Stimulated activated CD4-positive, alpha-beta T cell treated with anti-CD3 and anti-CD28 coated beads, Interleukin-15, amount 100 ng/mL, for 48 hours (primary cell): Measurements from ENCODE around the gene DUS2.

ENCODE experiments used
- DNase-seq, 2 donors: peaks; one replicate each; pipeline ENCODE4 v3.0.0-alpha.2; 2020; ENCODE audit warnings: low read depth in 2 of 2

The DUS2 gene

GRCh38 chr16:68126395-68126794, 103.3 kb downstream of the DUS2 start:
- no peak for DNase-seq

DNA sequence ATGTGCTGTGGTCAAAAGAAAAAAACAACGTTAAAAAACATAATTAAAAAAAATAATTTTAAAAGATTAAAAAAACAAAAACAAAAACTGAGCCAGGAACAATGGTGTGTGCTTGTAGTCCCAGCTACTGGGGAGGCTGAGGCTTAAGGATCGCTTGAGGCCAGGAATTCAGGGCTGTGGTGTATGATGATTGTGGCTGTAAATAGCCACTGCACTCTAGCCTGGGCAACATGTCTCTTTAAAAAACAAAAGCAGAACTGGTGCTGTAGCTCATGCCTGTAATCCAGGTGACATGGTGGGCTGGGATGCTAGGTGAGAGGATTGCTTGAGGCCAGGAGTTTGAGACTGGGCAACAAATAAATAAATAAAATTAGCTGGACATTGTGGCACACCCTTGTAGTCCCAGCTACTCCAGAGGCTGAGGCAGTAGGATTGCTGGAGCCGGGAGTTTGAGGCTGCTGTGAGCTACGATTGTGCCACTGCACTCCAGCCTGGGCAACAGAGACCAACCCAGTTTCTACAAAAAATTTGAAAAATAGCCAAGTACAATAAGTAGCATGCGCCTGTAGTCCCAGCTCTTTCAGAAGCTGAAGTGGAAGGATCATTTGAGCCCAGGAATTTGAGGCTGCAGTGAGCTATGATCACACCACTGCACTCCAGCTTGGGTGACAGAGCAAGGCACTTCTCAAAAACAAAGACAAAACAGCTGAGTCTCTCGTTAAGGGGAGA, 105.7 kb downstream of the DUS2 start:
- DNase-seq, result no peak
